GM18508 (cell line): ENCODE measurements around the gene LAMB4.

Experiments
- ATAC-seq: cut with Tn5 transposase; IDR thresholded peaks from one replicate; pipeline ENCODE4 v1.9.1; 2021; ENCODE audit warnings: moderate number of reproducible peaks; ENCODE audit not compliant: insufficient read depth, unreplicated experiment

The LAMB4 gene

GRCh38 chr7:108130261-108130660 is at the start of gene LAMB4:
TSS of gene LAMB4 (minus strand) at chr7:108130361. CDS start at chr7:108123164, 7,197 bp downstream.
- no peak for ATAC-seq

- no peak for ATAC-seq
Observed at GRCh38 chr7:108178398-108178797, 48.2 kb upstream of the LAMB4 start.

- ATAC-seq, result no peak
Observed at GRCh38 chr7:108171164-108171563, 41.0 kb upstream of the LAMB4 start.

- ATAC-seq, result no peak
Observed at GRCh38 chr7:108170251-108170650, 40.1 kb upstream of the LAMB4 start.

- ATAC-seq, result no peak
Observed at GRCh38 chr7:108167460-108167859, 37.3 kb upstream of the LAMB4 start.

- ATAC-seq, result no peak
Observed at GRCh38 chr7:108166687-108167086, 36.5 kb upstream of the LAMB4 start.

- no peak for ATAC-seq
Observed at GRCh38 chr7:108165723-108166122, 35.6 kb upstream of the LAMB4 start.

- ATAC-seq, result no peak
Observed at GRCh38 chr7:108164946-108165345, 34.8 kb upstream of the LAMB4 start.

GRCh38 chr7:108164342-108164741 is 34.2 kb upstream of the LAMB4 start:
- ATAC-seq, result no peak

GRCh38 chr7:108158776-108159175 is 28.6 kb upstream of the LAMB4 start:
- no peak for ATAC-seq

- no peak for ATAC-seq
Observed at GRCh38 chr7:108157606-108158335, 27.6 kb upstream of the LAMB4 start.

GRCh38 chr7:108156897-108157605 is 26.9 kb upstream of the LAMB4 start:
- ATAC-seq, result no peak

- ATAC-seq, result no peak
Observed at GRCh38 chr7:108152198-108152597, 22.0 kb upstream of the LAMB4 start.

GRCh38 chr7:108149908-108150307 is 19.7 kb upstream of the LAMB4 start:
- ATAC-seq, result no peak

GRCh38 chr7:108149119-108149518 is 19.0 kb upstream of the LAMB4 start:
- no peak for ATAC-seq

GRCh38 chr7:108147031-108147563 is 16.9 kb upstream of the LAMB4 start:
- no peak for ATAC-seq

GRCh38 chr7:108146070-108146842 is 16.1 kb upstream of the LAMB4 start:
- ATAC-seq, result no peak

- no peak for ATAC-seq
Observed at GRCh38 chr7:108145401-108145800, 15.2 kb upstream of the LAMB4 start.

- ATAC-seq, result no peak
Observed at GRCh38 chr7:108144931-108145330, 14.8 kb upstream of the LAMB4 start.

GRCh38 chr7:108143658-108144420 is 13.7 kb upstream of the LAMB4 start:
- ATAC-seq, result no peak
